Spleen (tissue), 11 donors: ENCODE measurements around the gene TSSC4. TPM values are rescaled to one million over a fixed set of nuclear protein-coding genes. Genes with fewer than 3 reads are reported as not detected.

Source experiments
- DNase-seq: peaks from one replicate; pipeline ENCODE4 v3.0.0-alpha.2; 2020
- H3K27ac ChIP-seq, 8 donors: fragments of 200-600 bp; sonication (generic) in 7 of 8; 1 replicate in 4 of 8; 2 replicates in 4 of 8; pipeline versions ENCODE4 v1.5.0 to v1.8.0; 2016 to 2021; ENCODE audit warnings: inconsistent platforms in 4 of 8, mild to moderate bottlenecking in 4 of 8, moderate library complexity in 1 of 8
- H3K27me3 ChIP-seq, 7 donors: fragments of 200-600 bp; sonication (generic) in 6 of 7; replicated peaks in 1 of 7; 1 replicate in 4 of 7; 2 replicates in 3 of 7; pipeline versions ENCODE4 v1.5.0 to v1.8.0; 2016 to 2021; ENCODE audit warnings: inconsistent platforms in 3 of 7, mild to moderate bottlenecking in 1 of 7
- H3K36me3 ChIP-seq, 6 donors: fragments of 200-600 bp; sonication (generic) in 5 of 6; 1 replicate in 4 of 6; 2 replicates in 2 of 6; pipeline versions ENCODE4 v1.5.0 to v1.8.0; 2016 to 2021; ENCODE audit warnings: inconsistent platforms in 2 of 6
- H3K4me1 ChIP-seq, 6 donors: fragments of 200-600 bp; sonication (generic) in 5 of 6; 1 replicate in 3 of 6; 2 replicates in 3 of 6; pipeline versions ENCODE4 v1.5.0 to v1.8.0; 2016 to 2021; ENCODE audit warnings: inconsistent platforms in 3 of 6
- H3K4me3 ChIP-seq, 8 donors: fragments of 200-600 bp; sonication (generic) in 7 of 8; 1 replicate in 4 of 8; 2 replicates in 4 of 8; pipeline versions ENCODE4 v1.5.0 to v1.8.0; 2016 to 2021; ENCODE audit warnings: inconsistent platforms in 4 of 8, mild to moderate bottlenecking in 4 of 8, moderate library complexity in 2 of 8
- H3K9me3 ChIP-seq, 8 donors: fragments of 200-600 bp; sonication (generic) in 7 of 8; 1 replicate in 4 of 8; 2 replicates in 4 of 8; pipeline versions ENCODE4 v1.5.0 to v1.8.0; 2016 to 2021; ENCODE audit warnings: inconsistent platforms in 4 of 8
- POLR2A ChIP-seq, 3 donors: fragments of 450-650 bp; IDR thresholded peaks; one replicate each; pipeline ENCODE4 v1.5.1; 2017; ENCODE audit warnings: antibody characterized with exemption in 3 of 3, mild to moderate bottlenecking in 1 of 3
- POLR2AphosphoS5 ChIP-seq, 3 donors: sonication (generic); formaldehyde crosslinking; IDR thresholded peaks; one replicate each; pipeline ENCODE4 v1.5.1; 2017; ENCODE audit warnings: antibody characterized with exemption in 3 of 3
- WGBS, 5 donors: extraction: QIAGEN DNeasy Blood & Tissue Kit in 3 of 5; methylation state at CpG; one replicate each; pipeline versions ENCODE4 v1.1.5 to v1.1.7; 2013 to 2018; 5-methylcytosine and 5-hydroxymethylcytosine counted together
- intact Hi-C: fragments of 100-400 bp; cut with DNase I; formaldehyde crosslinking; loops from one replicate; pipeline ENCODE4 v1.15.0; 2023; ENCODE audit warnings: low total_unique reads
- polyA plus RNA-seq, 3 donors: library from polyadenylated mRNA; stranded (reverse); fragments of 200-250 nt; gene quantifications; one replicate each; pipeline ENCODE4 v1.2.1, GENCODE V29; 2013
- total RNA-seq, 7 donors: library from RNA; depleted of rRNA in 3 of 7; stranded (reverse); fragments of >200 nt in 3 of 7; fragmentation: NEBNext Ultra II Directional in 4 of 7; extraction: Animal tissue kit (Norgen Biotek cat#: 25700) in 4 of 7; gene quantifications; one replicate each; pipeline versions ENCODE4 v1.1.0 to v1.2.1, GENCODE V29; 2016 to 2021
- TF ChIP-seq, protein P1 (sequence below), 11 experiments: fragments of 200-600 bp in 7 of 11; fragments of 450-650 bp in 4 of 11; sonication (generic) in 4 of 11; IDR thresholded peaks in 8 of 11; conservative IDR thresholded peaks in 3 of 11; 1 replicate in 7 of 11; 2 replicates in 4 of 11; pipeline versions ENCODE4 v1.4.0 to v1.8.0; 2016 to 2021; ENCODE audit warnings: antibody characterized with exemption in 11 of 11, inconsistent platforms in 4 of 11, mild to moderate bottlenecking in 1 of 11
- donor health status: healthy with polysubstance abuse.
- donor health status: DM: no; HTN: no; CAD: no; lungs with moderate emphysema.
- donor health status: DM: no; HTN: no; CAD: no.
- donor health status: Bipolar disorder and iron deficiency.
- donor health status: healthy.
- donor health status: DM: no; HTN: no; CAD: no.
- donor health status: DM: yes; HTN: yes; CAD: no.

The TSSC4 gene
- total and polyA plus RNA-seq, 10 donors = 28.7 to 94.4 (median 43.7) TPM

GRCh38 chr11:2431395-2431794 lies 30.8 kb downstream of the TSSC4 start:
- H3K4me1 ChIP-seq = no peaks in the 10 kb centered on the region
- no peaks in the 10 kb centered on the region for H3K9me3 ChIP-seq
- intact Hi-C loops = no loop called here
- TF ChIP-seq, protein P1, sequence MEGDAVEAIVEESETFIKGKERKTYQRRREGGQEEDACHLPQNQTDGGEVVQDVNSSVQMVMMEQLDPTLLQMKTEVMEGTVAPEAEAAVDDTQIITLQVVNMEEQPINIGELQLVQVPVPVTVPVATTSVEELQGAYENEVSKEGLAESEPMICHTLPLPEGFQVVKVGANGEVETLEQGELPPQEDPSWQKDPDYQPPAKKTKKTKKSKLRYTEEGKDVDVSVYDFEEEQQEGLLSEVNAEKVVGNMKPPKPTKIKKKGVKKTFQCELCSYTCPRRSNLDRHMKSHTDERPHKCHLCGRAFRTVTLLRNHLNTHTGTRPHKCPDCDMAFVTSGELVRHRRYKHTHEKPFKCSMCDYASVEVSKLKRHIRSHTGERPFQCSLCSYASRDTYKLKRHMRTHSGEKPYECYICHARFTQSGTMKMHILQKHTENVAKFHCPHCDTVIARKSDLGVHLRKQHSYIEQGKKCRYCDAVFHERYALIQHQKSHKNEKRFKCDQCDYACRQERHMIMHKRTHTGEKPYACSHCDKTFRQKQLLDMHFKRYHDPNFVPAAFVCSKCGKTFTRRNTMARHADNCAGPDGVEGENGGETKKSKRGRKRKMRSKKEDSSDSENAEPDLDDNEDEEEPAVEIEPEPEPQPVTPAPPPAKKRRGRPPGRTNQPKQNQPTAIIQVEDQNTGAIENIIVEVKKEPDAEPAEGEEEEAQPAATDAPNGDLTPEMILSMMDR (IDR thresholded peaks at IDR 0.05 in 8 of 11, conservative IDR thresholded peaks at IDR 0.05 in 3 of 11) = no peak
- TF ChIP-seq POLR2A (IDR thresholded peaks at IDR 0.05) (no peak), POLR2AphosphoS5 (IDR thresholded peaks at IDR 0.05) (no peak)
- H3K36me3 ChIP-seq = no peaks in the 10 kb centered on the region
- H3K27me3 ChIP-seq = peaks cover 0 to 14% (median 0%) of the 10 kb centered on the region in 7 donors
- no peak overlapping the region for H3K27ac ChIP-seq
- 80 to 96% (median 87%) methylated on average over 1 of the region's 1 CpG for WGBS, 5 donors
- H3K4me3 ChIP-seq = no peak overlapping the region
- DNase-seq = no peak

DNA sequence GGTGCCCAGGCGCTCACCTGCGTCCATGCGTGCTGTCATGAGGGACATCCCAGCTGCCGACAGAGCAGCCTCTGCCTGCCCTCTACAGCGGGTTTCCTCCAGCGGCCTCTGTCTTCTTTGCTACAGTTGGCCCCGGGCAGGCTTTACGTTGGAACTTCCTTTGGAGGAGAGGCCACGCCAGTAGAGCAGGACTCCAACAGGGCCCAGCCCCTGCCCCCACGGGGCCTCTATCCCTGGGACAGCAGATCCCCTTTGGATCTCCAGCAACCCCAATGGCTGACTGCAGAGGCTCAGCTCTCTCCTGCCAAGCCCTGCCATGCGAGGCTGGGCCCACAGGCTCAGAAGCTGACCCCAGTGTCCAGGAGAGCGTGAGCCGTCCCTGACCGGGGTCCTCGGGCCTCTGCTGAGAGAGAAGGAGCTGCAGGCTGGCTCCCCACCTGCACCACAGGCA lies 31.6 kb downstream of the TSSC4 start:
- DNase-seq = peak; percentile 59
- no peaks in the 10 kb centered on the region for H3K36me3 ChIP-seq
- 75 to 87% (median 77%) methylated on average over 8 to 15 of the region's 15 CpGs for WGBS, 5 donors
- intact Hi-C loops = no loop called here
- no peaks in the 10 kb centered on the region for H3K4me1 ChIP-seq
- peaks cover 0 to 21% (median 0%) of the 10 kb centered on the region in 7 donors for H3K27me3 ChIP-seq
- no peak overlapping the region for H3K4me3 ChIP-seq
- no peak for TF ChIP-seq POLR2A (IDR thresholded peaks at IDR 0.05)
- TF ChIP-seq, protein P1 (IDR thresholded peaks at IDR 0.05 in 8 of 11, conservative IDR thresholded peaks at IDR 0.05 in 3 of 11) = no peak
- no peak for TF ChIP-seq POLR2AphosphoS5 (IDR thresholded peaks at IDR 0.05)
- no peaks in the 10 kb centered on the region for H3K9me3 ChIP-seq
- no peak overlapping the region for H3K27ac ChIP-seq

GRCh38 chr11:2432628-2433071 lies 32.1 kb downstream of the TSSC4 start:
- H3K4me1 ChIP-seq = no peaks in the 10 kb centered on the region
- intact Hi-C loops = no loop called here
- DNase-seq = peak; percentile 61
- H3K27ac ChIP-seq = no peak overlapping the region
- H3K36me3 ChIP-seq = no peaks in the 10 kb centered on the region
- H3K27me3 ChIP-seq = peaks cover 0 to 25% (median 0%) of the 10 kb centered on the region in 7 donors
- H3K9me3 ChIP-seq = no peaks in the 10 kb centered on the region
- H3K4me3 ChIP-seq = no peak overlapping the region
- WGBS, 5 donors = 85 to 95% (median 92%) methylated on average over 8 to 13 of the region's 13 CpGs
- TF ChIP-seq POLR2A (IDR thresholded peaks at IDR 0.05) = no peak
- TF ChIP-seq, protein P1 (IDR thresholded peaks at IDR 0.05 in 8 of 11, conservative IDR thresholded peaks at IDR 0.05 in 3 of 11) = no peak
- TF ChIP-seq POLR2AphosphoS5 (IDR thresholded peaks at IDR 0.05) = no peak

- Histone ChIP-seq H3K36me3 (no peaks in the 10 kb centered on the region), H3K4me1 (no peaks in the 10 kb centered on the region), H3K27ac (no peak overlapping the region), H3K27me3 (peaks cover 0 to 28% (median 0%) of the 10 kb centered on the region in 7 donors), H3K4me3 (no peak overlapping the region), H3K9me3 (no peaks in the 10 kb centered on the region)
- DNase-seq = peak; percentile 66
- TF ChIP-seq, protein P1 (IDR thresholded peaks at IDR 0.05 in 8 of 11, conservative IDR thresholded peaks at IDR 0.05 in 3 of 11) = no peak
- TF ChIP-seq POLR2A (IDR thresholded peaks at IDR 0.05) (no peak), POLR2AphosphoS5 (IDR thresholded peaks at IDR 0.05) (no peak)
- intact Hi-C loops = no loop called here
- 89 to 92% (median 92%) methylated on average over 17 to 22 of the region's 22 CpGs for whole genome bisulfite sequencing, 5 donors
Observed at GRCh38 chr11:2433106-2433925, 32.8 kb downstream of the TSSC4 start.
